Epithelial cell of prostate (primary cell): ENCODE data around the gene TANK.
A peak's percentile ranks its signal among the peaks of the same experiment; 100 is the strongest.

Source experiments
- DNase-seq: peaks from one replicate; pipeline ENCODE4 v3.0.0-alpha.2; 2011; ENCODE audit warnings: low read depth, low spot score
- H3K27ac ChIP-seq: fragments of 450-650 bp; 2 replicates; pipeline ENCODE4 v1.5.1; 2017; ENCODE audit warnings: mild to moderate bottlenecking

The TANK gene, protein sequence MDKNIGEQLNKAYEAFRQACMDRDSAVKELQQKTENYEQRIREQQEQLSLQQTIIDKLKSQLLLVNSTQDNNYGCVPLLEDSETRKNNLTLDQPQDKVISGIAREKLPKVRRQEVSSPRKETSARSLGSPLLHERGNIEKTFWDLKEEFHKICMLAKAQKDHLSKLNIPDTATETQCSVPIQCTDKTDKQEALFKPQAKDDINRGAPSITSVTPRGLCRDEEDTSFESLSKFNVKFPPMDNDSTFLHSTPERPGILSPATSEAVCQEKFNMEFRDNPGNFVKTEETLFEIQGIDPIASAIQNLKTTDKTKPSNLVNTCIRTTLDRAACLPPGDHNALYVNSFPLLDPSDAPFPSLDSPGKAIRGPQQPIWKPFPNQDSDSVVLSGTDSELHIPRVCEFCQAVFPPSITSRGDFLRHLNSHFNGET

GRCh38 chr2:161160226-161161073 lies at the start of gene TANK:
TSS of gene TANK (plus strand) at chr2:161160428. CDS start at chr2:161179663, 19,235 bp downstream.
- H3K27ac ChIP-seq: peak within 1 kb of the TSS; percentile 98
- DNase-seq: peak; percentile 84

DNA sequence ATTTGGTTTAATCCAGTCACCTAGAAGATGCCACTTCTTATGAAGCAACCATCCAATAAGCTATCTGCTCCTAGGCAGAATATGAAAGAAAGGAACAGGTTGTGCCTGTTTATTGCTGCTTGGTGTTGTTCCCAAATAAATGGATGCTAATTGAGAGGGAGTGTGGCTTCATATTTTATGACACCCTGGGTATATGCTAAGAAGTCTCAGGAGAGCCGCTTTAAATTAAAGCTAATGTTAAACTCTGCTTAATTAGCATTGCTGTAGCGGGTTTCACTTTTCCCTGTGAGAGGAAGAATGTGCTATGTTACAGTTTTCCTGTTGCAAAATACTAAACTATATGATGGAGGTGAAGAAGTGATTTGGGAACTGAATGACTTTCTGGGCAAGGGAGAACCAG lies 48.7 kb upstream of the TANK start:
- no peak for DNase-seq
- no peak overlapping the region for H3K27ac ChIP-seq

- H3K27ac ChIP-seq: no peak overlapping the region
- no peak for DNase-seq
Measured at GRCh38 chr2:161112908-161113307, 47.3 kb upstream of the TANK start.

- no peak for DNase-seq
- no peak overlapping the region for H3K27ac ChIP-seq
Measured at GRCh38 chr2:161113693-161114575, 46.3 kb upstream of the TANK start.

DNA sequence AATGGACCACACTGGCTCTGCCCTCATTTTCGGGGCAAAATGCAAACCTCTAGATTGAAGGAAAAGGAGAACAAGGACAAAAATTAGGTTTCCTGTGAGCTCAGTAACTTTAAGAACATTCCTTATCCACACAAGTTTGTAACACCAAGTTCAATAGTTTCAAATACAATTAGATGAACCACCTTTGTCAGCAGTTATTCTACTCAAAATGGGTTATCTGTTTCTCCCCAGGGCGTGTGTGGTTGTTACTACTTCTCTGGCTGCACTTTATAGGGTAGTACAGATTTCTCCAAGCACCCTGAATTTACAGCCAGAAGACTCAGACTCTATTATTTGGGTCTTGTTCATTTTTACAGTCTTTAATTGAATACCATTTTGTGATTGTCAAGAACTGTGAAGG lies 45.0 kb upstream of the TANK start:
- no peak overlapping the region for H3K27ac ChIP-seq
- DNase-seq: no peak

DNA sequence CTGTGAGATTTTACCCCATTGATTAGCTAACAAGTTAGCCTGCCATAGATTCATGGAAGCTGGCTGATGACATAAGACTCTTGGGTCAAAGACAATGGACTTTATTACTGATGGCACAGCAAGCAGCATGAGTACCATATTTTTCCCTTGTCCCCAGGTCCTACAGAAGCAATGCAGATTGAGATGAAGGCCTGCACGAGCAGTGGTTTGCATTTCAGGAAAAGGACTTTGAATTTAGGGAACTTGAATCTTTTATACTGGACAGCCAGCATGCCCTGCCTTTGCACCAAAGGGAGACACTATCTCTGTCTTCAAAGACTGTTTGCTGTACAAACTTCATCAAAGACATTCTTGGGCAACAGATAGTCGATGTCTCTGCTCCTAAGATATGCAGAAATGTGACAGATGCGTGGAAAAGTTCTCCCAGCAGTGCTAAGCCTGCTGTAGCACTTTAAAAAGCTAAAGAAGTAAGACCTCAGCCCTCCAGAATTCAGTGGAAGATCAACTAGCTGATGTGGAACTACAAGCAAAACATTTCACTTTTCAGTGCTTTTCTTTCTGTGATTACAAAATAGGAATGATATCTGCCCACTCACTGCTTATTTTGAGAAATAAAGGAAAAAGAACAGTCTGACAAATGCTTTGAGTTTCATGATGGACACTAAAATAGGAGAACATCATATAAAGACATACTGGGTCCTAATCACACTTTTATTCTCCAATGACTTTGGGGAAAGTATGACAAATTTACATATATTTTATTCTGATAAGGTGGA lies 44.4 kb upstream of the TANK start:
- no peak for DNase-seq
- no peak overlapping the region for H3K27ac ChIP-seq

DNA sequence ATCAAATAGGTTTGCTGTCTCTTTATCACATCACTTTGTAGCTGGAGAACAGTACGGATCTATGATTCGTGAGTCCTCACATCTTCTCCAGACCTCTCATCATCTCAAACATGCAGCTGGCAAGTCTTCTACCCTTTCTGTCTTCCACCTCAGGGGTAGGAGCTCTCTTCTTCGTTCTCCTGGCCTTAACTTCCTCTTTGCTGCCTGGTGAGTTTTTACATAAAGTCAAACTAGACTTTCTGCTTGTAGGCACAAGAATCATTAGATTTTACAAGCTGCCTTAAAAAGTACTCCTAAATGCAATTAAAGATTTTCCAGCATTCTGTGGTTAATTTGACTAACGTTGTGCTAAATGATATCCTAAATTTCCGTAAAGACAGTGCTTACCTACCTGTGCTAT lies 43.7 kb upstream of the TANK start:
- H3K27ac ChIP-seq: no peak overlapping the region
- no peak for DNase-seq

DNA sequence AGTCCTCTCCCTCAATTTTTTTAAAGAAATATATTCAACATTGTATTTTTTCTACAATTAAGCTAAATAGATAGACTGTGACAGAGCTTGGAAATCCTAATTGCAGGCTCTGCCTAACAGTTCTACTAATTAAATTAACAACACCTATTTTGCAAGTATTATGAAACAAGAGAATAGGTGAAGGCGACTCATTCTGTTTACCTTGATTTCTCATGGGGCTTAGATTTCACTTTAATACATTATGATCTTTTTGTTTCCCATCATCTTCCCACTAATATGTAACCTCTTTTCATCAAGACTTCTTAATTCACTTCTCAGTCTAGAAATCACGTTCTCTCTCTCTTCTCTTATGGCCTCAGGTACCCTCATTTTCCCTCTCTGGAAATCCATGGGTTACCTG lies 42.7 kb upstream of the TANK start:
- H3K27ac ChIP-seq: no peak overlapping the region
- no peak for DNase-seq

DNA sequence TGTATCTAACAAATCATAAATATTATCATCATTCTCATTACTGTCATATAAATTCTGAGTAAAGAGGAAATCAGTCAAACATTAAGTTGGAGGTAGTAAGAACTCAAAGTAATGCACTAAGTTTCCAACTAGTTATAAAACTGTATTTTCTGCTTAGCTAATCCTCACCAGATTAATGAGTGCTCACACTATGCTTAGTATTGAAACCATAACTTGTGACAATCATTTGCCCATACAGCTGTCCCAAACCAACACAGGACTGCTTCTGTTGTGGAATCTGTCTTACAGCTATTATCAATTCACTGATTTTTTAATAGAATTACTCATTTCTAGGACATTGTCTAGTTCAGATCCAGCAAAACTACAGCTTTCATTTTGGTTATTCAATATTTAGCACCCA lies 41.5 kb upstream of the TANK start:
- H3K27ac ChIP-seq: no peak overlapping the region
- DNase-seq: no peak

DNA sequence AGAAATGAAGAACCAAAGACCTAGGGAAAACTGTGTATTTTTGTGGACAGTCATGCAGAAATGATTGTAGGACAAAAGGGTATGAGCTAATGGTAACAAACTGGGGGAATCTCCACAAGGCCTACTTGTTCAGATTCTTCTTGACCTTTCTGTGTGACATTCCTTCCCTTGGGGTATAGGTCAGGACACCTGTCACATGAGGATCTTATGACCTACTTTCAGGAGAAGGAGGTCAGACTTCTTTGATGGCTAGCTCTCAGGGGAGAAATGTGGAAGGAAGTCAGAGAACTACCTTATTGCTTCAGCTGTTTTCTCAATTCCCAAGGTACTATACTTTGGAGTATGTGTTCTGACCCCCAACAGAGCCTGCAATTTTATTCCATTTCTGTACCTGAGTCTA lies 40.7 kb upstream of the TANK start:
- DNase-seq: no peak
- no peak overlapping the region for H3K27ac ChIP-seq

- no peak overlapping the region for H3K27ac ChIP-seq
- no peak for DNase-seq
Measured at GRCh38 chr2:161120775-161121174, 39.5 kb upstream of the TANK start.

GRCh38 chr2:161121622-161122021 lies 38.6 kb upstream of the TANK start:
- H3K27ac ChIP-seq: no peak overlapping the region
- DNase-seq: no peak

DNA sequence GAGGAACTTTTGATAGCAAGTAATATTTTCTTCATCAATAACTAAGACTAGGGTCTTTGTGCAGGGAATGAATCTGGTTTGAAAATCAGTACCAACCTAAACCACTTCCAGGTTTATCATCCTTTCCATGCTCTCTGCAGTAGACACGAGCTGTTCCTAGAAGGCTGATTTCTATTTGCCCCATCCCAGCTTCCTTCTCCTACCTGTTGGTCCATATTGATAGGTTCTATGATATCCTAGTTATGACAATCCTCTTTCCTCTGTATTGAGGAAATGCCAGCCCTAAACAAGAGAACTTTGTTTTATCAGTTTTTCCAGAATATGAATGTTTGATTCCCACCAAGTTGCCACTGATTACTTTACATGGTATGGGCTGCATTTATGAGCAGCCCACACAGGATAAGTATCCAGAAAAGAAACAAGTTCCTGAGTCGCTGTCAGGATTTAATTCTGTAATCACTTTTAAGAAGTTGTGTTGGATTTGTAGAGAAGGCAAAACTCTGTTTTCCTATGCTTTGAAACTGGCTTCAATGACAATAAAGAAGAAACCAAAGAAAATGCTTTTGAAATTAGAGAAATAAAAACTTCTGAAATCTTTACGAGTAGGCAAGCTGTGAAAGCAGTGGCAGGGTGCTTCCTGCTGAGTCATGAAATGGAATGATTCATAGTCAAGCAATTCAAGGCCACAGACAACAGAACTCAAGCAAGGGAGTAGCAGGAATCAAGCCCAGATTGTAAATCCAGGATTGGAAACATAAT lies 37.3 kb upstream of the TANK start:
- DNase-seq: peak; percentile 72

DNA sequence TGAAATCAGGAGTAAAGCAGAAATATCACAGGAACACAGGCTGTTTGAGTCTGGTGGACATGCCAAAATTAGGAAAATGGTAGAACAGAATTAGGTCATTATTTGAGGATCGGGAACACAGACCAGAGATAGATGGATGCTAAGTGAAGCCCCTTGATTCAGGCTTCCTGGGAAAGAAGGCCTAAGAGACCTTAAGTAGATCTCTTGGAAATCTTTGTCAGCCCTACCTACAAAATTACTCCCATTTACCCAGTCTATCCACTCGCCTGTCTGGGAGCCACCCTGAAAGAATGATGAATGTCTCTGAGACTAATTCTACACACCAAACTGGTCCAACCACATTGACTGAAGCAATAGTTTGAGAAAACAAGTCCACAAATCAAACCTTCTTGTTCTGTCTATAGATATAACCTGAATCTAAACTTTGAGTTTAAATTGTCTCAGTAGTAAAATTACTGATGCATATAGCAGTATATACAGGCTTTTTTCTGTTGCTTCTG lies 36.6 kb upstream of the TANK start:
- H3K27ac ChIP-seq: peak overlapping the region; percentile 98

More for the DNA sequence above, 37.3 kb upstream of the TANK start:
- H3K27ac ChIP-seq: peak overlapping the region; percentile 98

DNA sequence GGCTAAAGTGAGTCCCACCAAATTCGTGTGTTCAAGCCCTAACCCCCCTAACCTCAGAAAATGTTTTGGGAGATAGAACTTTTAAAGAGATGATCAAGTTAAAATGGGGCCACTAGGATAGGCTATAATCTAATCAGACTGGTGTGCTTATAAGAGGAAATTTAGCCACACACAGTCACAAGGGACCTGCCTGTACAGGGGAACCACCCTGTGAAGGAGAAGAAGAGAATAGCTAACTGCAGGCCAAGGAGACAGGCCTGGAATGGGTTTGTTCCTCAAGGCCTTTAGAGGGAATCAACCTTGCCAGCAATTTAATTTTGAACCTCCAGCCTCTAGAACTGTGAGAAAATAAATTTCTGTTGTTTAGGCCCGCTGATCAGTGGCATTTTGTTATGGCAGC lies 36.0 kb upstream of the TANK start:
- no peak for DNase-seq
- peak overlapping the region; percentile 98 for H3K27ac ChIP-seq

More for the DNA sequence above, 36.6 kb upstream of the TANK start:
- peak; percentile 78 for DNase-seq

- no peak for DNase-seq
- H3K27ac ChIP-seq: no peak overlapping the region
Measured at GRCh38 chr2:161128885-161129284, 31.3 kb upstream of the TANK start.

- H3K27ac ChIP-seq: no peak overlapping the region
- no peak for DNase-seq
Measured at GRCh38 chr2:161130354-161130753, 29.9 kb upstream of the TANK start.

DNA sequence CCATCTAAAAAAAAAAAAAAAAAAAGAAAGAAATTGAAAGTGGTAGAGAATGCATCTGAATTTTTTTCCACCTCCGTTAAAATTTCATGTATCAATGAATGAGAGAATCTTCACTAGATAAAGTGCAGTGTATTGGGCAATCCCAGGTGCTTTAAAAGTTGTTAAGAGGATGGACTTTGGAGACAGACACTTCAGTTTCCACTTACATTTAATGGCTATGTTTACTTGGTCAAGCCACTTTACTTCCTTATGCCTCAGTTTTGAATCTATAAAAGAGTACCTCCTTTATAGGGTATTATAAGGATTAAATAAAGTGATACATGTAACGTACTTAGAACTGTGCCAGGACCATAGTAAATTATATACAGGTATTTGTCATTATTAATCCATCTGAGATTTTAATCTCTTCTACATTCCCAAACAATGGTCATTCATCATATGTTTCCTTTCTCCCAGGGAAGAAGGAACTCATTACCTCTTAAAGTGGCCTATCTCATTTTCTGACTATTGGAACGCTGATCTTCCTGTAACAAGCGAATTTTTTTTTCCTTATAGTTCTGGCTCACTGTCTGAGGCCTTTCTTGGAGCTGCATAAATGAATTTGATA lies 29.1 kb upstream of the TANK start:
- DNase-seq: peak; percentile 3
- no peak overlapping the region for H3K27ac ChIP-seq
